Mesodermal cell (in vitro differentiated cells): ENCODE measurements around the gene GAD2. TPM values are rescaled to one million over a fixed set of nuclear protein-coding genes. Genes with fewer than 3 reads are reported as not detected.

Source experiments
- H3K27ac ChIP-seq: 2 replicates; pipeline ENCODE4 v1.7.0; 2013; ENCODE audit warnings: mild to moderate bottlenecking, low read depth, low read length, moderate library complexity; ENCODE audit not compliant: severe bottlenecking
- H3K36me3 ChIP-seq: 2 replicates; pipeline ENCODE4 v1.7.1; 2013; ENCODE audit warnings: mild to moderate bottlenecking, low read length, moderate library complexity; ENCODE audit not compliant: control insufficient read depth, insufficient read depth
- H3K4me1 ChIP-seq: one replicate; pipeline ENCODE4 v1.7.1; 2013; ENCODE audit warnings: mild to moderate bottlenecking, low read length; ENCODE audit not compliant: insufficient read depth, control insufficient read depth, poor library complexity, severe bottlenecking
- H3K4me3 ChIP-seq: 2 replicates; pipeline ENCODE4 v1.7.0; 2013; ENCODE audit warnings: low read length, control low read depth, mild to moderate bottlenecking; ENCODE audit not compliant: insufficient read depth, poor library complexity, severe bottlenecking; ENCODE audit errors: extremely low read depth
- H3K9me3 ChIP-seq: 2 replicates; pipeline ENCODE4 v1.7.1; 2013; ENCODE audit warnings: mild to moderate bottlenecking, low read length, moderate library complexity; ENCODE audit not compliant: control insufficient read depth
- WGBS, 2 experiments: methylation state at CpG; one replicate each; pipeline ENCODE4 v1.1.5; 2013; ENCODE audit warnings: missing lambda C conversion rate in 2 of 2; ENCODE audit not compliant: insufficient coverage in 2 of 2; 5-methylcytosine and 5-hydroxymethylcytosine counted together
- polyA plus RNA-seq, 2 experiments: library from polyadenylated mRNA; stranded (reverse); fragments of 50-300 nt; gene quantifications; one replicate each; pipeline ENCODE4 v1.2.3, GENCODE V29; 2013

GAD2 gene
- not detected for polyA plus RNA-seq (2013, experiment 1 of 2)
- polyA plus RNA-seq (2013, experiment 2 of 2): not detected

DNA sequence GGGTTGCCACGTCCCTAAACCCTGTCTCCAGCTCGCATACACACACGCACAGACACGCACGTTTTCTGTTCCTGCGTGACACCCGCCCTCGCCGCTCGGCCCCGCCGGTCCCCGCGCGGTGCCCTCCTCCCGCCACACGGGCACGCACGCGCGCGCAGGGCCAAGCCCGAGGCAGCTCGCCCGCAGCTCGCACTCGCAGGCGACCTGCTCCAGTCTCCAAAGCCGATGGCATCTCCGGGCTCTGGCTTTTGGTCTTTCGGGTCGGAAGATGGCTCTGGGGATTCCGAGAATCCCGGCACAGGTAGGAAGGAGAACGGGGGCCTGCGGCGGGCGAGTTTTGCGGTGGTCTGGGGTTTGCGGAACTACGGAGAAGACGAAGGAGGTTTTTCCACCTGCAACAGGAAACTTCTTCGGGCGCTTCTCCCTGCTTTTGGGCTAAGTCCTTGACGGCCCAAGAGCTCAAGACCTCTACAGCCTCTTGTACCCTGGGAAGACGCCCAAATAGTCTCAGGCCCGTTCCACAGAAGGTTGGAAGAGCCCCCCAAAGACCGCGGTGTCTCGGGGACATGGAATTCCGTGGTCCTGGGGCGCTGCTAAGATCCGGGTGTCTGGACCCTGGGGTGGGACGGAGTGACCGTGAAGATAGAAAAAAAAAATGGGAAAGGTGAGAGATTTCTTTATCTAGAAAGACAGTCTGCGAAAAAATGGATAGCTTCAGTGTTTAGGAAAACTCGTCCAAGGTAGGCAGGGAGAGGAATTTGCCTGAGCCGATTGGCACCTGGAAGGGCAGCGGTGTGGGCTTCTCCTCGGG lies at the start of gene GAD2:
TSS of gene GAD2 (plus strand) at position 190 of the 811 bp plus-strand sequence. CDS start at position 226, 36 bp downstream.
- Histone ChIP-seq H3K4me1 (peaks cover 24% of the 10 kb centered on the region), H3K4me3 (peak within 1 kb of the TSS; percentile 22), H3K36me3 (no peaks in the 10 kb centered on the region), H3K9me3 (no peaks in the 10 kb centered on the region), H3K27ac (no peak within 1 kb of the TSS)
- WGBS, 2 experiments: 0 to 1% methylated on average over 52 to 53 of the region's 60 CpGs

- Histone ChIP-seq H3K4me3 (no peak overlapping the region), H3K9me3 (no peaks in the 10 kb centered on the region), H3K36me3 (no peaks in the 10 kb centered on the region), H3K4me1 (no peaks in the 10 kb centered on the region), H3K27ac (no peak overlapping the region)
- 12 to 33% methylated on average over 2 of the region's 2 CpGs for WGBS, 2 experiments
Observed at GRCh38 chr10:26169466-26169865, 47.1 kb upstream of the GAD2 start.

DNA sequence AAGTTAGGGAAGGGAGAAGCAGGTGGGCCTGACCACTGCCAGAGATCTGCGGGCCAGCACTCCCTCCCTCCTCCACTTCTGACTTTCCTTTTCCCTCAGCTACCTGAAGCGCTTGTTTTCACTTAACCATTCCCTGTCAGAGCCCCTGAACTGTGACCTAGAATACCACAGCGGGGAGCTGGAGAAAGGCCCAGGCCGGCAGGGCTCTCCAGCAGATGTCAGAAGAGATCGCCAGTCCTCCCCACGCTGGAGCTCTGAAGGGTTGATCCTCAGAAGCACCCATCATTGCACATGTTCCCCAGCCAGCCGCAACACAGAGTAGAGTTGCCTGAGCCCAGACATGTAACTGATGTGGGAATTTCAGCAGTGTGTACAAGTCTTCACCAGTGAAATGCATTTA lies 44.4 kb upstream of the GAD2 start:
- no peaks in the 10 kb centered on the region for H3K9me3 ChIP-seq
- no peak overlapping the region for H3K4me3 ChIP-seq
- no peaks in the 10 kb centered on the region for H3K36me3 ChIP-seq
- H3K4me1 ChIP-seq: no peaks in the 10 kb centered on the region
- 62 to 69% methylated on average over 5 to 7 of the region's 7 CpGs for WGBS, 2 experiments
- no peak overlapping the region for H3K27ac ChIP-seq

GRCh38 chr10:26173837-26174236 lies 42.7 kb upstream of the GAD2 start:
- WGBS, 2 experiments: 84 to 89% methylated on average over 2 of the region's 2 CpGs
- H3K36me3 ChIP-seq: no peaks in the 10 kb centered on the region
- H3K9me3 ChIP-seq: no peaks in the 10 kb centered on the region
- H3K4me3 ChIP-seq: no peak overlapping the region
- H3K4me1 ChIP-seq: no peaks in the 10 kb centered on the region
- H3K27ac ChIP-seq: no peak overlapping the region

DNA sequence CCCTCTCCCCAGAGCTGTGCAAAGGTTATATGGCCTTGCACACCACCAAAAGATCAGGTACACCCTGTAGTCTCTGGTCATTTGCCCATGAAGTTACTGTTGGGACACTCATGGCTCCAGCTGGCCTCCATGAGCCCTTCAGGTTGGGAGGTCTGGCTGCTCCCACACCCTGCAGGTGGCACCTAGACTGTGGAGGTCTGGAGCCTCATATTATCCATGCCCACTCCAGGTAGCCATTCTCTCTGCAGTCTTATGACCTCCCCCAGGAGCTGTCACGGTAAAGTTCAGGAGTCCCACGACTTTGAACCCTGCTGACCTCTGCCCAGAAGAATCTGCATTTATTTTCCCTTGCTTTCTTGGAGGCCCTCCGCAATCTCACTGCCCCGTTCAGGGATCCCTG lies 39.2 kb upstream of the GAD2 start:
- Histone ChIP-seq H3K9me3 (no peaks in the 10 kb centered on the region), H3K36me3 (no peaks in the 10 kb centered on the region), H3K27ac (no peak overlapping the region), H3K4me1 (no peaks in the 10 kb centered on the region), H3K4me3 (no peak overlapping the region)
- WGBS, 2 experiments: 80 to 100% methylated on average over 4 of the region's 4 CpGs

GRCh38 chr10:26194275-26194674 lies 22.3 kb upstream of the GAD2 start:
- Histone ChIP-seq H3K4me3 (no peak overlapping the region), H3K9me3 (no peaks in the 10 kb centered on the region), H3K36me3 (no peaks in the 10 kb centered on the region), H3K4me1 (no peaks in the 10 kb centered on the region), H3K27ac (no peak overlapping the region)
- WGBS, 2 experiments: 74 to 79% methylated on average over 5 of the region's 5 CpGs

GRCh38 chr10:26197248-26197647 lies 19.3 kb upstream of the GAD2 start:
- Histone ChIP-seq H3K4me1 (peaks cover 4% of the 10 kb centered on the region), H3K36me3 (no peaks in the 10 kb centered on the region), H3K9me3 (no peaks in the 10 kb centered on the region), H3K4me3 (no peak overlapping the region), H3K27ac (no peak overlapping the region)
- WGBS, 2 experiments: 85% methylated on average over 2 of the region's 2 CpGs; no CpG with 5 or more reads in 1 of the 2 experiments

GRCh38 chr10:26198119-26198518 lies 18.5 kb upstream of the GAD2 start:
- 93 to 97% methylated on average over 9 of the region's 9 CpGs for WGBS, 2 experiments
- Histone ChIP-seq H3K9me3 (no peaks in the 10 kb centered on the region), H3K4me1 (peaks cover 4% of the 10 kb centered on the region), H3K36me3 (no peaks in the 10 kb centered on the region), H3K4me3 (no peak overlapping the region), H3K27ac (no peak overlapping the region)

DNA sequence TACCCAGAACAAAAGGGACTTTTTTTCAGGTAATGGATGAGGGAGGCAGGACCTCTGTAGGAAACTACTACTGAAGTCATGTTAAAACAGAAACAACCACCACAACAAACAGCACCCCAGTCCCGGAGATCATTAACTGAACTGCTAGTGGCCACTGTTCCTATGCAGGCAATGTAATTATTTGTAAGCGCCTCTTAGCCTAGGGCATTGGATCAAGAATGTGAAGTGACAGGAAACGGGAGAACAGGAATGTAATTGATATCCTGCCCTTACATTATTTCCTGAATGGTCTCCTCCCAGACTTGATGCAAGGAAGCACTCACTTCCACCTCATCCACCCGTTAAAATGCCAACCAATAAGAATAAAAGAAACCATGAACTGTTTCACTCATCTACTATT lies 16.7 kb upstream of the GAD2 start:
- H3K4me3 ChIP-seq: no peak overlapping the region
- 59 to 82% methylated on average over 3 to 4 of the region's 4 CpGs for WGBS, 2 experiments
- H3K36me3 ChIP-seq: no peaks in the 10 kb centered on the region
- H3K27ac ChIP-seq: no peak overlapping the region
- no peaks in the 10 kb centered on the region for H3K9me3 ChIP-seq
- peaks cover 4% of the 10 kb centered on the region for H3K4me1 ChIP-seq

DNA sequence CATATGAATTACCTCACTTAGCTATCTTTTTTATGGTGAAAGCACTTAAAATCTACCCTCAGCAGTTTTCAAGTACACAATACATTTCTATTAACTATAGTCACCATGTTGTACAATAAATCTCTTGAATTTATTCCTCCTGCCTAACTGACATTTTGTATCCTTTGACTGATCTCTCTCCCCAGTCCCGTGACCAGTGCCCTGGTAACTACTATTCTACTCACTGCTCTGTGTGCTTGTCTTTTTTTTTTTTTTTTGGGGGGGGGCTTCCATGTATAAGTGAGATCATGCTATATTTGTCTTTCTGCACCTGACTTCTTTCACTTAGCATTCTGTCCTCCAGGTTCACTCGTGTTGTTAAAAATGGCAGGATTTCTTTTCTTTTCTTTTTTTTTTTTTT lies 11.4 kb upstream of the GAD2 start:
- WGBS, 2 experiments: no CpG with 5 or more reads among the region's 2 CpGs
- H3K4me3 ChIP-seq: no peak overlapping the region
- H3K36me3 ChIP-seq: no peaks in the 10 kb centered on the region
- H3K4me1 ChIP-seq: no peaks in the 10 kb centered on the region
- peaks cover 3% of the 10 kb centered on the region for H3K9me3 ChIP-seq
- H3K27ac ChIP-seq: no peak overlapping the region

DNA sequence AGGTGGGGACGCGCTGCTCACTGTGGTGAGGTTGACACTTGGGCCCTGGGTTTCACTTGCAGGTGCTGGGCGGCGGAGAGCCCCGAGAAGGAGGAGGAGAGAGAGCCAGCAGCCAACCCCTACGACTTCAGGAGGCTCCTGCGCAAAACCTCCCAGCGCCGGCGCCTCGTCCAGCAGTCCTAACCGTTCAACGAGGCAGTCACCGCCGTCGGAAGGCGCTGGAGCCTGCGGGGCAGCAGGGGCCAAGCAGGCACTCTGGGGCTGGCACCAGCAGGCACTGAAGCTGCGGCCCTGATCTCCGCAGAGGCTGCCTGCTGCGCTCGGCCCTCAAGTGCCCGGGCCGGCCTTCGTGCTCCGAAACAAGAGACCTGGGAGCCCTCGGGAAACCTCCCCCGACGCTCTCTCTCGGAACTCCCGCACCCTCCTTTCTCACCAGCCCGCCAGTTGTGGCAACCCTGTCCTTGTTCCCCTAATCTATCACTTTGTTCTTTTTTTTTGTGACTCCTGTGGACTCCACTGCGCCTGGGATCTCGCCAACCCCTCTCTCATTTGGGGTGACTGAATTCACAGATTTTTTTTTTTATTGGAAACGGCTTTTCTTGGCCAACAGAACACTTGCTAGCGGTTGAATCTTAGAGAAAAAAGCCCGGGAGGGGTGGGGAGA lies 4.7 kb upstream of the GAD2 start:
- H3K4me1 ChIP-seq: peaks cover 16% of the 10 kb centered on the region
- no peaks in the 10 kb centered on the region for H3K36me3 ChIP-seq
- WGBS, 2 experiments: 49 to 52% methylated on average over 17 to 34 of the region's 37 CpGs
- H3K9me3 ChIP-seq: peaks cover 3% of the 10 kb centered on the region
- H3K4me3 ChIP-seq: no peak overlapping the region
- no peak overlapping the region for H3K27ac ChIP-seq
